ENCODE measurements around the gene LHX8.

GRCh38 chr1:75152092-75152491 lies 17.9 kb downstream of the LHX8 start:
- TF ChIP-seq POLR2A (IDR thresholded peaks at IDR 0.05) (no peak), CTCF (IDR thresholded peaks at IDR 0.05) (no peak)

Measured in Peyer's patch (tissue), 4 donors.